Measurements from ENCODE around the gene TGM5. TPM values are rescaled to one million over a fixed set of nuclear protein-coding genes. Genes with fewer than 3 reads are reported as not detected.
A peak's percentile ranks its signal among the peaks of the same experiment; 100 is the strongest.
"Not testable (repeated sequence)": the region's sequence is repeated elsewhere in the genome, so short reads cannot be mapped to it uniquely, and the experiment has no call there.

TGM5 gene
- total RNA-seq, 8 experiments from 2014 or later = 0.33 to 4.4 TPM; not detected in 6

GRCh38 chr15:43271908-43272307 is 5.2 kb upstream of the TGM5 start:
- H3K4me3 ChIP-seq; H3K4me1 ChIP-seq (replicated peaks in 1 of 2); H3K27ac ChIP-seq; ATAC-seq (replicated peaks in 6 of 8); in situ Hi-C loops (cut with MboI; ENCODE audit: low pct_unique_long_range_greater_than_20kb in 2 of 9, low sequenced_read_pairs in 9 of 9, unreplicated experiment in 9 of 9): not testable (repeated sequence)
- 14 to 91% (median 57%) methylated on average over 1 of the region's 1 CpG; no CpG with 5 or more reads in 1 of the 10 experiments for WGBS, 10 experiments

- in situ Hi-C loops (cut with MboI; ENCODE audit: low pct_unique_long_range_greater_than_20kb in 2 of 9, low sequenced_read_pairs in 9 of 9, unreplicated experiment in 9 of 9) = no loop called here
- ATAC-seq (replicated peaks in 6 of 8) = peak in 1 of 8 experiments; percentile 37
- Histone ChIP-seq H3K4me1 (replicated peaks in 1 of 2) (no peaks in the 10 kb centered on the region), H3K4me3 (no peak overlapping the region), H3K27ac (no peak overlapping the region)
- WGBS, 10 experiments = 10 to 88% (median 50%) methylated on average over 1 to 5 of the region's 6 CpGs; no CpG with 5 or more reads in 4 of the 10 experiments
These were observed 4.1 kb upstream of the TGM5 start for GRCh38 chr15:43270676-43271306.

- Histone ChIP-seq H3K27ac (no peak overlapping the region), H3K4me3 (no peak overlapping the region), H3K4me1 (replicated peaks in 1 of 2) (no peaks in the 10 kb centered on the region)
- 0 to 100% (median 56%) methylated on average over 1 to 4 of the region's 5 CpGs; no CpG with 5 or more reads in 5 of the 10 experiments for WGBS, 10 experiments
- in situ Hi-C loops (cut with MboI; ENCODE audit: low pct_unique_long_range_greater_than_20kb in 2 of 9, low sequenced_read_pairs in 9 of 9, unreplicated experiment in 9 of 9) = no loop called here
- ATAC-seq (replicated peaks in 6 of 8) = no peak
These were observed 3.5 kb upstream of the TGM5 start for GRCh38 chr15:43270113-43270665.

GRCh38 chr15:43268111-43269105 is 1.7 kb upstream of the TGM5 start:
- in situ Hi-C loops (cut with MboI; ENCODE audit: low pct_unique_long_range_greater_than_20kb in 2 of 9, low sequenced_read_pairs in 9 of 9, unreplicated experiment in 9 of 9) = no loop called here
- Histone ChIP-seq H3K4me1 (replicated peaks in 1 of 2) (no peaks in the 10 kb centered on the region), H3K4me3 (no peak overlapping the region), H3K27ac (no peak overlapping the region)
- peak in 3 of 8 experiments; percentile 49 to 78 (median 56) for ATAC-seq (replicated peaks in 6 of 8)
- 0 to 100% (median 39%) methylated on average over 1 to 9 of the region's 11 CpGs; no CpG with 5 or more reads in 2 of the 10 experiments for WGBS, 10 experiments

GRCh38 chr15:43267439-43267838 is 711 bp upstream of the TGM5 start:
- H3K4me1 ChIP-seq (replicated peaks in 1 of 2) = no peaks in the 10 kb centered on the region
- ATAC-seq (replicated peaks in 6 of 8) = no peak
- no peak overlapping the region for H3K27ac ChIP-seq
- WGBS, 10 experiments = 67 to 100% (median 80%) methylated on average over 1 to 2 of the region's 2 CpGs; no CpG with 5 or more reads in 5 of the 10 experiments
- H3K4me3 ChIP-seq = no peak overlapping the region
- in situ Hi-C loops (cut with MboI; ENCODE audit: low pct_unique_long_range_greater_than_20kb in 2 of 9, low sequenced_read_pairs in 9 of 9, unreplicated experiment in 9 of 9) = no loop called here

- Histone ChIP-seq H3K4me1 (replicated peaks in 1 of 2) (no peaks in the 10 kb centered on the region), H3K4me3 (no peak overlapping the region), H3K27ac (no peak overlapping the region)
- in situ Hi-C loops (cut with MboI; ENCODE audit: low pct_unique_long_range_greater_than_20kb in 2 of 9, low sequenced_read_pairs in 9 of 9, unreplicated experiment in 9 of 9) = no loop called here
- 31 to 100% (median 79%) methylated on average over 1 to 2 of the region's 2 CpGs; no CpG with 5 or more reads in 2 of the 10 experiments for WGBS, 10 experiments
- no peak for ATAC-seq (replicated peaks in 6 of 8)
These were observed 342 bp downstream of the TGM5 start for GRCh38 chr15:43266386-43266785.

- in situ Hi-C loops (cut with MboI; ENCODE audit: low pct_unique_long_range_greater_than_20kb in 2 of 9, low sequenced_read_pairs in 9 of 9, unreplicated experiment in 9 of 9) = no loop called here
- H3K4me1 ChIP-seq (replicated peaks in 1 of 2) = no peaks in the 10 kb centered on the region
- no peak overlapping the region for H3K4me3 ChIP-seq
- no peak overlapping the region for H3K27ac ChIP-seq
- ATAC-seq (replicated peaks in 6 of 8) = no peak
- 34 to 100% (median 92%) methylated on average over 1 to 6 of the region's 19 CpGs; no CpG with 5 or more reads in 4 of the 10 experiments for WGBS, 10 experiments
These were observed 6.6 kb downstream of the TGM5 start for GRCh38 chr15:43260011-43260615.

GRCh38 chr15:43258781-43259180 is 7.9 kb downstream of the TGM5 start:
- no peaks in the 10 kb centered on the region for H3K4me1 ChIP-seq (replicated peaks in 1 of 2)
- H3K4me3 ChIP-seq = no peak overlapping the region
- no peak for ATAC-seq (replicated peaks in 6 of 8)
- H3K27ac ChIP-seq = no peak overlapping the region
- WGBS, 10 experiments = 28 to 85% (median 37%) methylated on average over 2 to 5 of the region's 8 CpGs; no CpG with 5 or more reads in 6 of the 10 experiments
- in situ Hi-C loops (cut with MboI; ENCODE audit: low pct_unique_long_range_greater_than_20kb in 2 of 9, low sequenced_read_pairs in 9 of 9, unreplicated experiment in 9 of 9) = no loop called here

GRCh38 chr15:43256341-43256740 is 10.4 kb downstream of the TGM5 start:
- 0 to 80% (median 75%) methylated on average over 1 to 3 of the region's 7 CpGs; no CpG with 5 or more reads in 5 of the 10 experiments for WGBS, 10 experiments

GRCh38 chr15:43255376-43255775 is 11.4 kb downstream of the TGM5 start:
- ATAC-seq (replicated peaks in 6 of 8) = no peak
- in situ Hi-C loops (cut with MboI; ENCODE audit: low pct_unique_long_range_greater_than_20kb in 2 of 9, low sequenced_read_pairs in 9 of 9, unreplicated experiment in 9 of 9) = no loop called here
- WGBS, 10 experiments = 14 to 100% (median 58%) methylated on average over 1 to 2 of the region's 2 CpGs; no CpG with 5 or more reads in 5 of the 10 experiments
- H3K4me3 ChIP-seq = no peak overlapping the region
- no peaks in the 10 kb centered on the region for H3K4me1 ChIP-seq (replicated peaks in 1 of 2)
- H3K27ac ChIP-seq = no peak overlapping the region

More at GRCh38 chr15:43256341-43256740, 10.4 kb downstream of the TGM5 start:
- H3K4me3 ChIP-seq = no peak overlapping the region
- H3K4me1 ChIP-seq (replicated peaks in 1 of 2) = no peaks in the 10 kb centered on the region
- ATAC-seq (replicated peaks in 6 of 8) = no peak
- in situ Hi-C loops (cut with MboI; ENCODE audit: low pct_unique_long_range_greater_than_20kb in 2 of 9, low sequenced_read_pairs in 9 of 9, unreplicated experiment in 9 of 9) = no loop called here
- H3K27ac ChIP-seq = no peak overlapping the region

- H3K27ac ChIP-seq = no peak overlapping the region
- ATAC-seq (replicated peaks in 6 of 8) = peak in 3 of 8 experiments; percentile 15 to 38 (median 32)
- no peaks in the 10 kb centered on the region for H3K4me1 ChIP-seq (replicated peaks in 1 of 2)
- 37 to 83% (median 70%) methylated on average over 1 to 9 of the region's 15 CpGs; no CpG with 5 or more reads in 3 of the 10 experiments for WGBS, 10 experiments
- no peak overlapping the region for H3K4me3 ChIP-seq
- in situ Hi-C loops (cut with MboI; ENCODE audit: low pct_unique_long_range_greater_than_20kb in 2 of 9, low sequenced_read_pairs in 9 of 9, unreplicated experiment in 9 of 9) = no loop called here
These were observed 13.0 kb downstream of the TGM5 start for GRCh38 chr15:43253431-43254403.

- WGBS, 10 experiments = 20 to 84% (median 73%) methylated on average over 1 to 4 of the region's 4 CpGs; no CpG with 5 or more reads in 4 of the 10 experiments
- Histone ChIP-seq H3K4me1 (replicated peaks in 1 of 2) (no peaks in the 10 kb centered on the region), H3K27ac (no peak overlapping the region), H3K4me3 (no peak overlapping the region)
- in situ Hi-C loops (cut with MboI; ENCODE audit: low pct_unique_long_range_greater_than_20kb in 2 of 9, low sequenced_read_pairs in 9 of 9, unreplicated experiment in 9 of 9) = no loop called here
- no peak for ATAC-seq (replicated peaks in 6 of 8)
These were observed 14.9 kb downstream of the TGM5 start for GRCh38 chr15:43251871-43252250.

Measured in motor neuron (in vitro differentiated cells).